ENCODE data around the gene LRRC4B. TPM values are rescaled to one million over a fixed set of nuclear protein-coding genes. Genes with fewer than 3 reads are reported as not detected.

LRRC4B gene
- total and polyA plus RNA-seq, 2 donors from 2014 or later: 1.2 to 2.6 TPM

GRCh38 chr19:50497022-50497405 lies 71.2 kb downstream of the LRRC4B start:
- H3K4me1 ChIP-seq (ENCODE audit: control insufficient read depth in 2 of 3, insufficient read depth in 2 of 3, low read depth in 1 of 3, low read length in 3 of 3): no peaks in the 10 kb centered on the region
- DNase-seq (peak in 1 of 5 donors; percentile 42), FAIRE-seq (no peak)
- H3K4me3 ChIP-seq (ENCODE audit: low read length in 3 of 3): no peak overlapping the region
- H3K27ac ChIP-seq (ENCODE audit: low read depth in 2 of 2, low read length in 2 of 2): no peak overlapping the region
- TF ChIP-seq CTCF (IDR thresholded peaks at IDR 0.05; ENCODE audit: borderline replicate concordance, extremely low read depth, insufficient read depth): no peak
- peaks cover 8% of the 10 kb centered on the region for H3K27me3 ChIP-seq (ENCODE audit: control insufficient read depth, insufficient read depth, low read length)
- intact Hi-C loops (cut with DNase I): no loop called here
- no peaks in the 10 kb centered on the region for H3K9me3 ChIP-seq (ENCODE audit: control insufficient read depth in 2 of 3, insufficient read depth in 1 of 3, low read length in 3 of 3)
- no peak overlapping the region for H3K9ac ChIP-seq (ENCODE audit: low read length in 3 of 3)
- no peaks in the 10 kb centered on the region for H3K36me3 ChIP-seq (ENCODE audit: control insufficient read depth in 2 of 3, insufficient read depth in 3 of 3, low read length in 3 of 3)

- H3K9me3 ChIP-seq (ENCODE audit: control insufficient read depth in 2 of 3, insufficient read depth in 1 of 3, low read length in 3 of 3): no peaks in the 10 kb centered on the region
- no peak for FAIRE-seq
- H3K27me3 ChIP-seq (ENCODE audit: control insufficient read depth, insufficient read depth, low read length): peaks cover 14% of the 10 kb centered on the region
- intact Hi-C loops (cut with DNase I): no loop called here
- no peaks in the 10 kb centered on the region for H3K4me1 ChIP-seq (ENCODE audit: control insufficient read depth in 2 of 3, insufficient read depth in 2 of 3, low read depth in 1 of 3, low read length in 3 of 3)
- no peak overlapping the region for H3K4me3 ChIP-seq (ENCODE audit: low read length in 3 of 3)
- no peak for TF ChIP-seq CTCF (IDR thresholded peaks at IDR 0.05; ENCODE audit: borderline replicate concordance, extremely low read depth, insufficient read depth)
- no peak overlapping the region for H3K9ac ChIP-seq (ENCODE audit: low read length in 3 of 3)
- H3K36me3 ChIP-seq (ENCODE audit: control insufficient read depth in 2 of 3, insufficient read depth in 3 of 3, low read length in 3 of 3): no peaks in the 10 kb centered on the region
- DNase-seq: peak in 3 of 5 donors; percentile 42 to 67 (median 53)
- H3K27ac ChIP-seq (ENCODE audit: low read depth in 2 of 2, low read length in 2 of 2): no peak overlapping the region
These were observed 71.8 kb downstream of the LRRC4B start for GRCh38 chr19:50496189-50497021.

GRCh38 chr19:50495020-50495531 lies 73.2 kb downstream of the LRRC4B start:
- no peaks in the 10 kb centered on the region for H3K36me3 ChIP-seq (ENCODE audit: control insufficient read depth in 2 of 3, insufficient read depth in 3 of 3, low read length in 3 of 3)
- DNase-seq: no peak
- intact Hi-C loops (cut with DNase I): no loop called here
- H3K27me3 ChIP-seq (ENCODE audit: control insufficient read depth, insufficient read depth, low read length): peaks cover 15% of the 10 kb centered on the region
- no peak for TF ChIP-seq CTCF (IDR thresholded peaks at IDR 0.05; ENCODE audit: borderline replicate concordance, extremely low read depth, insufficient read depth)
- H3K9ac ChIP-seq (ENCODE audit: low read length in 3 of 3): no peak overlapping the region
- H3K27ac ChIP-seq (ENCODE audit: low read depth in 2 of 2, low read length in 2 of 2): no peak overlapping the region
- H3K4me3 ChIP-seq (ENCODE audit: low read length in 3 of 3): no peak overlapping the region
- no peaks in the 10 kb centered on the region for H3K4me1 ChIP-seq (ENCODE audit: control insufficient read depth in 2 of 3, insufficient read depth in 2 of 3, low read depth in 1 of 3, low read length in 3 of 3)
- FAIRE-seq: no peak
- H3K9me3 ChIP-seq (ENCODE audit: control insufficient read depth in 2 of 3, insufficient read depth in 1 of 3, low read length in 3 of 3): no peaks in the 10 kb centered on the region
